ENCODE results near the gene FAM161B. TPM values are rescaled to one million over a fixed set of nuclear protein-coding genes. Genes with fewer than 3 reads are reported as not detected.

Gene FAM161B
- total RNA-seq, 2 donors from 2014 or later = 2.9 to 4.5 TPM

GRCh38 chr14:73961192-73961591 lies 11.3 kb upstream of the FAM161B start:
- Histone ChIP-seq H3K4me1 (ENCODE audit: control insufficient read depth in 1 of 2, low read depth in 2 of 2) (no peaks in the 10 kb centered on the region), H3K36me3 (peaks cover 57% of the 10 kb centered on the region), H3K4me3 (no peak overlapping the region), H3K9me3 (no peaks in the 10 kb centered on the region), H3K27me3 (replicated peaks; ENCODE audit: insufficient read depth) (no peaks in the 10 kb centered on the region), H3K27ac (no peak overlapping the region)
- DNase-seq (ENCODE audit: low spot score) (no peak), ATAC-seq (ENCODE audit: insufficient number of reproducible peaks, low FRiP score, low read depth) (no peak)
- TF ChIP-seq CTCF (IDR thresholded peaks at IDR 0.05) = no peak

- no peak for TF ChIP-seq CTCF (IDR thresholded peaks at IDR 0.05)
- ATAC-seq (ENCODE audit: insufficient number of reproducible peaks, low FRiP score, low read depth) (no peak), DNase-seq (ENCODE audit: low spot score) (no peak)
- no peaks in the 10 kb centered on the region for H3K9me3 ChIP-seq
- H3K27me3 ChIP-seq (replicated peaks; ENCODE audit: insufficient read depth) = no peaks in the 10 kb centered on the region
- H3K36me3 ChIP-seq = peaks cover 68% of the 10 kb centered on the region
- H3K4me1 ChIP-seq (ENCODE audit: control insufficient read depth in 1 of 2, low read depth in 2 of 2) = no peaks in the 10 kb centered on the region
- no peak overlapping the region for H3K4me3 ChIP-seq
- no peak overlapping the region for H3K27ac ChIP-seq
Measured at GRCh38 chr14:73958591-73958990, 8.7 kb upstream of the FAM161B start.

- ATAC-seq (ENCODE audit: insufficient number of reproducible peaks, low FRiP score, low read depth) = no peak
- no peaks in the 10 kb centered on the region for H3K9me3 ChIP-seq
- H3K4me3 ChIP-seq = no peak overlapping the region
- no peaks in the 10 kb centered on the region for H3K27me3 ChIP-seq (replicated peaks; ENCODE audit: insufficient read depth)
- peaks cover 7 to 9% of the 10 kb centered on the region in 2 donors for H3K4me1 ChIP-seq (ENCODE audit: control insufficient read depth in 1 of 2, low read depth in 2 of 2)
- DNase-seq (ENCODE audit: low spot score) = no peak
- peaks cover 56% of the 10 kb centered on the region for H3K36me3 ChIP-seq
- no peak overlapping the region for H3K27ac ChIP-seq
- no peak for TF ChIP-seq CTCF (IDR thresholded peaks at IDR 0.05)
Measured at GRCh38 chr14:73955674-73956073, 5.8 kb upstream of the FAM161B start.

GRCh38 chr14:73953731-73954130 lies 3.8 kb upstream of the FAM161B start:
- no peak for TF ChIP-seq CTCF (IDR thresholded peaks at IDR 0.05)
- no peaks in the 10 kb centered on the region for H3K9me3 ChIP-seq
- no peak overlapping the region for H3K27ac ChIP-seq
- peaks cover 37% of the 10 kb centered on the region for H3K36me3 ChIP-seq
- no peak overlapping the region for H3K4me3 ChIP-seq
- ATAC-seq (ENCODE audit: insufficient number of reproducible peaks, low FRiP score, low read depth) = no peak
- no peaks in the 10 kb centered on the region for H3K27me3 ChIP-seq (replicated peaks; ENCODE audit: insufficient read depth)
- H3K4me1 ChIP-seq (ENCODE audit: control insufficient read depth in 1 of 2, low read depth in 2 of 2) = peaks cover 9 to 18% of the 10 kb centered on the region in 2 donors
- DNase-seq (ENCODE audit: low spot score) = no peak

GRCh38 chr14:73945159-73945670 lies 4.7 kb downstream of the FAM161B start:
- Histone ChIP-seq H3K9me3 (no peaks in the 10 kb centered on the region), H3K36me3 (peaks cover 18% of the 10 kb centered on the region), H3K4me1 (ENCODE audit: control insufficient read depth in 1 of 2, low read depth in 2 of 2) (peaks cover 0 to 8% of the 10 kb centered on the region in 2 donors), H3K27ac (no peak overlapping the region), H3K27me3 (replicated peaks; ENCODE audit: insufficient read depth) (no peaks in the 10 kb centered on the region), H3K4me3 (no peak overlapping the region)
- DNase-seq (ENCODE audit: low spot score) (no peak), ATAC-seq (ENCODE audit: insufficient number of reproducible peaks, low FRiP score, low read depth) (no peak)
- no peak for TF ChIP-seq CTCF (IDR thresholded peaks at IDR 0.05)
